ENCODE data around the gene METTL27.
"Not testable (repeated sequence)": the region's sequence is repeated elsewhere in the genome, so short reads cannot be mapped to it uniquely, and the experiment has no call there.

METTL27 gene, protein sequence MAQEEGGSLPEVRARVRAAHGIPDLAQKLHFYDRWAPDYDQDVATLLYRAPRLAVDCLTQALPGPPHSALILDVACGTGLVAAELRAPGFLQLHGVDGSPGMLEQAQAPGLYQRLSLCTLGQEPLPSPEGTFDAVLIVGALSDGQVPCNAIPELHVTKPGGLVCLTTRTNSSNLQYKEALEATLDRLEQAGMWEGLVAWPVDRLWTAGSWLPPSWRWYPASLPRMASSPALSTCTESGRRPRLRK

DNA sequence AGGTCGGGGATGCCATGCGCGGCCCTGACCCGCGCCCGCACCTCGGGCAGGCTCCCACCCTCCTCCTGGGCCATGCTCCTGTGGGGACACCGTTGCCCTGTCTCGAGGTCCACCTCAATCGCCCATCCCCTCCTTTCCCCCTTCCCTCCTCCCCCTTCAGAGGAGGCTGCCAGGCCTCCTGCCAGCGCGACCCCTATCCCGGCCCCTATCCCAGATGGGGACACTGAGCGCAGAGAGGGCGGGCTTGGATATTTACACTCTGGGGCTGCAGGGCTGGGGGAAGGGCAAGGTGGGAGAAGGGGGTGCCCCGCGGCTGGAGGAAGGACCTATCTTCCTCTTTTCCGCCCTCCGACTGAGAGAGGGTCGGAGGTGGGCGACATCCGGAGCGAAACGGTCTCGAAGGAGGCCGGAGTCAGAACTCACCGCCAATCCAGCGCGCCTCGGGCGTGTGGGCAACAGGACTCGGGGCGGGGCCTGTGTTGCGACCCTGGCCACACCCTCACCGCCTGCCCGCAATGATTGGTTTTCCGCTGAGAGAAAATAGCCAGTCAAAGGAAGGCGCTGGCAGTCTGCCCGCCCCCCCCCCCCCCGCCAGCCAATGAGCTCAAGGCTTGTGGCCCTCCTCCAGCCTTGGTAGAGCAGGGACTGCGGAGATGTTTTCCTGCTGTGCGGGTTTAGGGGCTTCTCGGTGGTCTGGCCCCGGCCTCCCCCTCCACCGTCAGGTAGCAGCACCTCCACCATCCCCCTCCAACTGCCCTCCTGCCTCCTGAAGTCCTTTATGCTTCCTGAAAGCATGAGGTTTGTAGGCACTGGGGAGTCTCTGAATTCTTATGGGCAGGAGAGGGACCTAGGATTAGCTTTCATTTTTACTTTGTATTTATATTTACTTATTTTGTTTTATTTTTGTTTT lies at the start of gene METTL27:
Gene METTL27, minus strand, starts transcription at position 450 of the 910 bp plus-strand sequence. Its CDS starts 376 bp downstream, at position 74.
- DNase-seq, result peak; percentile 80

DNA sequence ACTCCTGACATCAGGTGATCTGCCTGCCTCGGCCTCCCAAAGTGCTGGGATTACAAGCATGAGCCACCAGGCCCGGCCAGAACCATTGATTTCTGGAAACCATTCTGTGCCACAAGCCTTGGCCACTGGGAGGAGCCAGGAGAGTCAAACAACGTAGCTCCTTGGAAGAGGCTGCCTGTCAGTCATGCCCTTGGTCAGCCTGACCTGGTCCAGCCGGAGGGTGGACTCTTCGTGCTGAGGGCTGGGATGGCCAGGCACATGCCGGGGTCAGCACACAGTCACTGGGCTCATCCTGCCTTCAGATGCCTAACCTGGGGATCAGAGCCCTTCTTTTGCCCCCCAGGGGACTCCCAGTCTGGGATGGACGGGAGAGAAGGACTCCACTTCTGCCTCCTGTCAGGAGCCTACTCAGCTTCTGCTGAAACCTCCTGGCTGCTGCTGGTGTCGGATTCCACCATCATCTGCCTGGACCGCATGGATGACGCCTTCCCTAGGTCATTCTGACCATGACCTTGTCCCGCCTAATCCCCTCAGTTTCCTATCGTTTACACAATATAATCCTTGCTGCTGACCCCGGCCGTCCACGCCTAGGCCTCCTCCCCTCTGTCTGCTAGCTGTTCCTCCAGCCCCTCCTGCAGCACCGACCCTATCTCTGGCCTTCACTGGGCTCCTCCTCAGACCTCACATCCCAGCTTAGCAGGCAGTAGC lies 49.0 kb upstream of the METTL27 start:
- no peak for DNase-seq

- DNase-seq, result no peak
Observed at GRCh38 chr7:73890555-73891147, 48.3 kb upstream of the METTL27 start.

DNA sequence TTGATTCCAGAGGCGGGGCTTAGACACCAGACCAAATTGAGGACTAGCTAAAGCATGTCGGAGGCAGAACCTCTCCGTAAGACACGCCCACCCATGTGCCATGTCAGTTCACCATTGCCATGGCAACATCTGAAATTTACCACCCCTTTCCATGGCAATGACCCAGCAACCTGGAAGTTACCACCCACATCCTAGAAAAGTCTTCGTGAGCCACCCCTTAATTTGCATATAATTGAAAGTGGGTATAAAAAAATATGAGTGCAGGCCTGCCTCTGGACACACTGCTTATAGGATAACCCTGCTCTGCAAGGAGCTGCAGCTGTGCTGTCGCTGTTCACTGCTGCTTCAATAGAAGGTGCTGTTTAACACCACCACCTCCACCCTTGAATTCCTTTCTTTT lies 46.6 kb upstream of the METTL27 start:
- DNase-seq, result no peak

DNA sequence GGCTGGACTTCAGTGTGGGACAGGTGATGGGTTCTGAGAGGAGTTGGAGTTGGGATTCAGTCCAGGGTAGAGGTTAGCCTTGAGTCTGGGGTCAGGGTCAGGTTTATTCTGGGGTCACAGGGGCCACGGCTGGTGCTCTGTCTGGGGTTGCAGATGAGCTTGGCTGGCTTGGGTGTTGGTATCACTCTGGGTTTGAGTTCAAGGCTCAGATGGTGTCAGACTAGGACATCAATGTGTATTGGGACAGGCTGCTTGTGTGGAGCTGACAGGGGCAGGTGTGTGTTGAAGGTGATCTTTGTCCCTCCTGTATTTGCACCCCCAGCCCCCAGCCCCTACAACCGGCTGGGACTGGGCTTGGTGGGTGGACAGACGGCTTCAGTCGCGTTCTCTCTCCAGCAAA lies 45.4 kb upstream of the METTL27 start:
- no peak for DNase-seq

- DNase-seq, result no peak
Observed at GRCh38 chr7:73885975-73886798, 43.9 kb upstream of the METTL27 start.

DNA sequence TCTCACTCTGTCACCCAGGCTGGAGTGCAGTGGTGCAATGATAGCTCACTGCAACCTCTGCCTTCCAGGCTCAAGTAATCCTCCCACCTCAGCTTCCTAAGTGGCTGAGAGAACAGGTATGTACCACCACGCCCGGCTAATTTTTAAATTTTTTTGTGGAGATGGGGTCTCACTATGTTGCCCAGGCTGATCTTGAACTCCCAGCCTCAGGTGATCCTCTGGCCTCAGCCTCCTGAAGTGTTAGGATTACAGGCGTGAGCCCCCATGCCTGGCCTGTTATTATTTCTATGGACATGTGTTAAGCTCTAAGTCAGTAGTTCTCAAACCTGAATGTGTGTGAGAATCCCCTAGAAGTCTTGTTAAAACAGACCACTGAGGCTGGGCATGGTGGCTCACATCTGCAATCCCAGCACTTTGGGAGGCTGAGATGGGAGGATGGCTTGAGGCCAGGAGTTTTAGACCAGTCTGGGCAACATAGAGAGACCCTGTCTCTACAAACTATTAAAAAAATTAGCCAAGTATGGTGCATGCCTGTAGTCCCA lies 43.2 kb upstream of the METTL27 start:
- no peak for DNase-seq

- not testable (repeated sequence) for DNase-seq
Observed at GRCh38 chr7:73884867-73885422, 42.6 kb upstream of the METTL27 start.

DNA sequence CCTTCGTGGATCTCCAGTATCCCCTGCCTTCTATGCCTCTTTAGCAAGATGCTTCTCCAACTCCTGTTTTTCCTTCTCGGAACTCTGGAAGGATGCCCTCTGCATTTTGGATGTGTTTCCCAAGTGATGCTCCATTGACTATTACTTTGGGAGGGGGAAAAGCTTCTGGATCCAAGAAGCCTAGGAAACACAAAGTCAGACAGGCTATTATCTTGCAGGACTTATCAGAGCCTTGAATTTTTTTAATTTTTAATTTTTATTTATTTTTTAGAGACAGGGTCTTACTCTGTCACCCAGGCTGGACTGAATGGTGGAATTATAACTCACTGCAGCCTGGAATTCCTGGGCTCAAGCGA lies 39.7 kb upstream of the METTL27 start:
- DNase-seq, result no peak

GRCh38 chr7:73881352-73882046 lies 39.2 kb upstream of the METTL27 start:
- no peak for DNase-seq

GRCh38 chr7:73880755-73881328 lies 38.5 kb upstream of the METTL27 start:
- no peak for DNase-seq

- DNase-seq, result no peak
Observed at GRCh38 chr7:73879977-73880681, 37.8 kb upstream of the METTL27 start.

GRCh38 chr7:73876973-73877372 lies 34.7 kb upstream of the METTL27 start:
- no peak for DNase-seq

GRCh38 chr7:73876361-73876760 lies 34.0 kb upstream of the METTL27 start:
- DNase-seq, result no peak

- DNase-seq, result no peak
Observed at GRCh38 chr7:73872056-73872908, 30.0 kb upstream of the METTL27 start.

DNA sequence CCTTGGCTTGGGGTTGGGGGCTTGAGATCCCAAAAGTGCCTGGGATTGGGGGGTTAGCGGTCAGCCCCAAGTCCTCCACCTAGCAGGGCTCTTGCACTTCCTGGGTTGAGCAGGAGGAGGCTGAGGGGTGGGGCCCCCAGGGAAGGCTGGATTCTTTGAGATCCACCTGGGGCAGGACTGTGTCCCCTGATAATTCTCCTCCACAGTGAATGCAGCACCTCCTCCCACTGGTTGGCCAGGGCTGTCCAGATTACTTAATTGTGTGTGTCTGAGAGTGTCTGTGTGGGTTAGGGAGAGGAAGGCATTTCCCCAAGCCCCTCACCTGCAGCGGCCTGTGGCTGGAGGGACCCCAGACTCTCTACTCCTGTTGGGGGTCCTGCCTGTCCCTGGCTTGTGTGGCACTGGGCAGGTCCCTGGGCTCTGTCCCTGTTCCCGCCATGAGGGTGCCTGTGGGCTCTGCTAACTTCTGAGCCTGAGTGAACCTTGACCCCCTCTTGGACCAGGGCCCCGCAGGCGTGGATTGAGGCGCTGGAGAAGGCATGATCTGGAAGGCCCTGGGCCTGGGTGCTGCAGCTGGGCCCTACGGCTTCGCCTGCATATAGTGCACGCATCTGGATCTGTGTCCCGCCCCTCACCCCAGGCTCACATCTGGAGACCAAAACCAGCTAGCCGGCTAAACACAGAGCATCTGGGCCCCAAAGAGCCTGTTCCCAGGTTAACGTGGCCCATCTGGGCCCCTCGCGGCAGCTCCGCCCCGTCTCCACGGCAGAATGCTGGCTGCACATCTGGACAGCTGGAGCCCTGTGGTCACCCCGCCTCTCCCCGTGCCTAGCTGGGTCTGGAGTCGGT lies 29.1 kb upstream of the METTL27 start:
- DNase-seq, result no peak

DNA sequence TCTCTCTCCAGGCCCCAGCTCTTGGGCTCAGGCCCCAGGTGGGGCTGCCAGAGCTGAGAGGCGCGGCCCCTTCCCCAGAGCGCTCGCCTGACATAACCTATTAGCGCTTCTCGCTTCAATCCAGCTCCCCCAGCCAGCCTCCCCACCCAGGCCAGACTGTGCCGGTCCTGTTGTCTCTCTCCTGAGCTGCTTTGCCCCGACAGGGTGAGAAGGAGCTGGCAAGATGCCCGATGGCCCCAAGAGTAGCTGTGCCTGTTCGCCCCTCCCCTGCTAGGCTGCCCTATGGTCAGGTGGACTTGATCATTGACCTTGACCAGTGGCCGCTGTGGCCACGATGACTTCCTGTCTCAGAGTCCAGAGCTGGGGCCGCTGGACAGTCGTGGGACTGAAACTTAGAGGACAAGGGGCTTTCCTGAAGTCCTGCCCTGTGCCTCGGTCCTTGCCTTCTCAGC lies 27.8 kb upstream of the METTL27 start:
- DNase-seq, result no peak

All from NCI-H1436 treated with DMSO at 0.1 percent for 48 hours (cell line).